HEK293 (cell line): ENCODE measurements around the gene CLIC3.
A peak's percentile ranks its signal among the peaks of the same experiment; 100 is the strongest.

ENCODE experiments used
- EGR2 ChIP-seq: fragments of 450-650 bp; formaldehyde crosslinking; IDR thresholded peaks from 2 replicates; pipeline ENCODE4 v1.5.1; 2016; ENCODE audit warnings: low read depth, missing biosample characterization, missing genetic modification characterization
- MEIS1 ChIP-seq: sonication (generic); formaldehyde crosslinking; IDR thresholded peaks from 2 replicates; pipeline ENCODE4 v1.8.1; 2022; ENCODE audit warnings: missing genetic modification reagents, mild to moderate bottlenecking, borderline replicate concordance
- REPIN1 ChIP-seq: fragments of 450-650 bp; formaldehyde crosslinking; IDR thresholded peaks from 2 replicates; pipeline ENCODE4 v1.5.1; 2017; ENCODE audit warnings: missing biosample characterization, missing genetic modification characterization, low read depth
- SALL2 ChIP-seq: fragments of 450-650 bp; formaldehyde crosslinking; IDR thresholded peaks from 2 replicates; pipeline ENCODE4 v1.5.0; 2017; ENCODE audit warnings: missing biosample characterization, mild to moderate bottlenecking, missing genetic modification characterization, borderline replicate concordance
- ZBTB10 ChIP-seq: fragments of 450-650 bp; formaldehyde crosslinking; IDR thresholded peaks from 2 replicates; pipeline ENCODE4 v1.5.1; 2016; ENCODE audit warnings: missing biosample characterization, missing genetic modification characterization
- ZBTB20 ChIP-seq: fragments of 450-650 bp; formaldehyde crosslinking; IDR thresholded peaks from 2 replicates; pipeline ENCODE4 v1.5.1; 2016; ENCODE audit warnings: missing biosample characterization, missing genetic modification characterization
- ZBTB26 ChIP-seq: fragments of 450-650 bp; formaldehyde crosslinking; optimal IDR thresholded peaks from 2 replicates; pipeline ENCODE3; 2016; ENCODE audit warnings: missing biosample characterization, mild to moderate bottlenecking, missing genetic modification characterization
- ZNF112 ChIP-seq: fragments of 450-650 bp; formaldehyde crosslinking; IDR thresholded peaks from 2 replicates; pipeline ENCODE4 v1.5.0; 2017; ENCODE audit warnings: missing biosample characterization, missing genetic modification characterization
- ZNF132 ChIP-seq: fragments of 450-650 bp; formaldehyde crosslinking; IDR thresholded peaks from 2 replicates; pipeline ENCODE4 v1.5.1; 2017; ENCODE audit warnings: missing biosample characterization, missing genetic modification characterization, borderline replicate concordance
- ZNF138 ChIP-seq: fragments of 450-650 bp; formaldehyde crosslinking; IDR thresholded peaks from 2 replicates; pipeline ENCODE4 v1.5.1; 2016; ENCODE audit warnings: missing biosample characterization, missing genetic modification characterization, borderline replicate concordance
- ZNF140 ChIP-seq: fragments of 450-650 bp; formaldehyde crosslinking; IDR thresholded peaks from 2 replicates; pipeline ENCODE4 v1.5.1; 2016; ENCODE audit warnings: missing biosample characterization, missing genetic modification characterization
- ZNF157 ChIP-seq: fragments of 450-650 bp; formaldehyde crosslinking; IDR thresholded peaks from 2 replicates; pipeline ENCODE4 v1.5.1; 2016; ENCODE audit warnings: missing biosample characterization, missing genetic modification characterization
- ZNF214 ChIP-seq: fragments of 450-650 bp; formaldehyde crosslinking; IDR thresholded peaks from 2 replicates; pipeline ENCODE4 v1.5.1; 2017; ENCODE audit warnings: missing biosample characterization, mild to moderate bottlenecking, missing genetic modification characterization, borderline replicate concordance
- ZNF433 ChIP-seq: fragments of 450-650 bp; formaldehyde crosslinking; IDR thresholded peaks from 2 replicates; pipeline ENCODE4 v1.5.1; 2016; ENCODE audit warnings: missing biosample characterization, missing genetic modification characterization, low read depth
- ZNF449 ChIP-seq: fragments of 450-650 bp; formaldehyde crosslinking; IDR thresholded peaks from 2 replicates; pipeline ENCODE4 v1.5.1; 2017; ENCODE audit warnings: missing biosample characterization, mild to moderate bottlenecking, missing genetic modification characterization, moderate library complexity
- ZNF501 ChIP-seq: fragments of 450-650 bp; formaldehyde crosslinking; IDR thresholded peaks from 2 replicates; pipeline ENCODE4 v1.5.1; 2016; ENCODE audit warnings: missing biosample characterization, missing genetic modification characterization
- ZNF580 ChIP-seq: fragments of 450-650 bp; formaldehyde crosslinking; IDR thresholded peaks from 2 replicates; pipeline ENCODE4 v1.5.1; 2016; ENCODE audit warnings: missing biosample characterization, missing genetic modification characterization
- ZNF585B ChIP-seq: fragments of 450-650 bp; formaldehyde crosslinking; IDR thresholded peaks from 2 replicates; pipeline ENCODE4 v1.5.1; 2016; ENCODE audit warnings: missing biosample characterization, missing genetic modification characterization
- ZNF621 ChIP-seq: fragments of 450-650 bp; formaldehyde crosslinking; IDR thresholded peaks from 2 replicates; pipeline ENCODE4 v1.5.1; 2017; ENCODE audit warnings: missing biosample characterization, missing genetic modification characterization
- ZNF639 ChIP-seq: fragments of 450-650 bp; formaldehyde crosslinking; IDR thresholded peaks from 2 replicates; pipeline ENCODE4 v1.5.1; 2016; ENCODE audit warnings: missing biosample characterization, missing genetic modification characterization
- ZNF645 ChIP-seq: fragments of 450-650 bp; formaldehyde crosslinking; IDR thresholded peaks from 2 replicates; pipeline ENCODE4; 2016; ENCODE audit warnings: missing biosample characterization, missing genetic modification characterization
- ZNF660 ChIP-seq: fragments of 450-650 bp; IDR thresholded peaks from 2 replicates; pipeline ENCODE4 v1.5.1; 2018; ENCODE audit warnings: missing biosample characterization, mild to moderate bottlenecking, missing genetic modification characterization
- ZNF677 ChIP-seq: fragments of 450-650 bp; IDR thresholded peaks from 2 replicates; pipeline ENCODE4 v1.5.0; 2018; ENCODE audit warnings: missing biosample characterization, mild to moderate bottlenecking, missing genetic modification characterization, moderate library complexity
- ZNF768 ChIP-seq: fragments of 450-650 bp; formaldehyde crosslinking; IDR thresholded peaks from 2 replicates; pipeline ENCODE4 v1.5.1; 2018; ENCODE audit warnings: missing biosample characterization, mild to moderate bottlenecking, missing genetic modification characterization
- ZNF791 ChIP-seq: fragments of 450-650 bp; formaldehyde crosslinking; IDR thresholded peaks from 2 replicates; pipeline ENCODE4 v1.5.1; 2016; ENCODE audit warnings: missing biosample characterization, missing genetic modification characterization
- ZNF843 ChIP-seq: fragments of 450-650 bp; formaldehyde crosslinking; IDR thresholded peaks from 2 replicates; pipeline ENCODE4 v1.5.1; 2016; ENCODE audit warnings: missing biosample characterization, missing genetic modification characterization
- ZSCAN18 ChIP-seq: fragments of 450-650 bp; formaldehyde crosslinking; IDR thresholded peaks from 2 replicates; pipeline ENCODE4 v1.5.1; 2016; ENCODE audit warnings: missing biosample characterization, missing genetic modification characterization
- ZSCAN5A ChIP-seq: fragments of 450-650 bp; formaldehyde crosslinking; IDR thresholded peaks from 2 replicates; pipeline ENCODE4 v1.5.1; 2016; ENCODE audit warnings: missing biosample characterization, missing genetic modification characterization

CLIC3 gene

GRCh38 chr9:137021979-137022661, 25.8 kb upstream of the CLIC3 start (continued):
- TF ChIP-seq ZNF580 (tag by site-specific recombination) (no peak), ZSCAN5A (tag by site-specific recombination) (no peak), ZNF791 (tag by site-specific recombination) (no peak), SALL2 (no peak), ZNF621 (tag by site-specific recombination) (no peak), ZNF645 (tag by site-specific recombination) (no peak), ZNF660 (tag by site-specific recombination) (no peak), REPIN1 (tag by site-specific recombination) (no peak), ZBTB20 (tag by site-specific recombination) (no peak), ZNF449 (tag by site-specific recombination) (peak; percentile 87), ZNF140 (tag by site-specific recombination) (no peak), ZBTB10 (tag by site-specific recombination) (no peak), ZNF501 (tag by site-specific recombination) (no peak), ZNF214 (tag by site-specific recombination) (no peak), ZNF843 (tag by site-specific recombination) (no peak), ZNF768 (no peak), ZNF433 (tag by site-specific recombination) (no peak), ZBTB26 (no peak), ZNF677 (no peak), EGR2 (tag by site-specific recombination) (no peak), ZNF132 (tag by site-specific recombination) (no peak), MEIS1 (CRISPR knock-in tag) (no peak), ZNF112 (tag by site-specific recombination) (no peak), ZNF138 (no peak), ZNF157 (tag by site-specific recombination) (no peak), ZSCAN18 (no peak), ZNF585B (tag by site-specific recombination) (no peak), ZNF639 (tag by site-specific recombination) (no peak)
